SJSA1 (cell line): Measurements from ENCODE around the gene ACOT13. TPM values are rescaled to one million over a fixed set of nuclear protein-coding genes. Genes with fewer than 3 reads are reported as not detected.
"Not testable (repeated sequence)": the region's sequence is repeated elsewhere in the genome, so short reads cannot be mapped to it uniquely, and the experiment has no call there.

ENCODE experiments used
- DNase-seq, 2 experiments: peaks; one replicate each; pipeline ENCODE4 v3.0.0-alpha.2; 2015 to 2020; ENCODE audit warnings: low spot score in 2 of 2, low read depth in 1 of 2
- H3K27ac ChIP-seq: fragments of 250-450 bp; sonication (Bioruptor Pico); 2 replicates; pipeline ENCODE4 v1.5.1; 2020; ENCODE audit warnings: mild to moderate bottlenecking, moderate library complexity
- H3K27me3 ChIP-seq: fragments of 250-450 bp; sonication (Bioruptor Pico); replicated peaks from 2 replicates; pipeline ENCODE4 v1.5.1; 2020; ENCODE audit warnings: mild to moderate bottlenecking, moderate library complexity
- H3K36me3 ChIP-seq: fragments of 250-450 bp; sonication (Bioruptor Pico); 2 replicates; pipeline ENCODE4 v1.5.1; 2020; ENCODE audit warnings: mild to moderate bottlenecking
- H3K4me1 ChIP-seq: fragments of 250-450 bp; sonication (Bioruptor Pico); replicated peaks from 2 replicates; pipeline ENCODE4 v1.6.1; 2021; ENCODE audit warnings: mild to moderate bottlenecking
- H3K4me3 ChIP-seq: fragments of 250-450 bp; sonication (Bioruptor Pico); 2 replicates; pipeline ENCODE4 v1.5.1; 2020; ENCODE audit warnings: mild to moderate bottlenecking
- H3K9me3 ChIP-seq: fragments of 250-450 bp; sonication (Bioruptor Pico); replicated peaks from 2 replicates; pipeline ENCODE4 v1.5.1; 2020; ENCODE audit warnings: mild to moderate bottlenecking
- total RNA-seq: library from RNA; depleted of rRNA; stranded (reverse); fragments of >200 nt; shearing (Covaris generic); gene quantifications from 2 replicates; pipeline ENCODE4 v1.2.3, GENCODE V29; 2014

The ACOT13 gene
- total RNA-seq, 1 experiment from 2014 or later = 10.6 TPM

DNA sequence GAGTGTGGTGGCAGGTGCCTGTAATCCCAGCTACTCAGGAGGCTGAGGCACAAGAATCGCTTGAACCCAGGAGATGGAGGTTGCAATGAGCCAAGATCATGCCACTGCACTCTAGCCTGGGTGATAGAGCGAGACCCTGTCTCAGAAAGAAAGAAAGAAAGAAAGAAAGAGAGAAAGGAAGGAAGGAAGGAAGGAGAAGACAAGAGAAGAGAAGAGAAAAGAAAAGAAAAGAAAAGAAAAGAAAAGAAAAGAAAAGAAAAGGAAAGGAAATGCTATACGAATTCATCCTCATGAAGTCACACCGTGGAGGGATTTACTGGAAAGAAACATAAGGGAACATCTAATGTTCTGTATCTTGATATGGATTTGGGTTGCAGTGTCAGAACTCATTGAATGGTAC lies 67.8 kb downstream of the ACOT13 start:
- not testable (repeated sequence) for H3K27me3 ChIP-seq, H3K27ac ChIP-seq, H3K4me3 ChIP-seq, H3K4me1 ChIP-seq, H3K36me3 ChIP-seq, DNase-seq
- H3K9me3 ChIP-seq = peaks cover 10% of the 10 kb centered on the region; the same call in 1 of the 2 replicates

DNA sequence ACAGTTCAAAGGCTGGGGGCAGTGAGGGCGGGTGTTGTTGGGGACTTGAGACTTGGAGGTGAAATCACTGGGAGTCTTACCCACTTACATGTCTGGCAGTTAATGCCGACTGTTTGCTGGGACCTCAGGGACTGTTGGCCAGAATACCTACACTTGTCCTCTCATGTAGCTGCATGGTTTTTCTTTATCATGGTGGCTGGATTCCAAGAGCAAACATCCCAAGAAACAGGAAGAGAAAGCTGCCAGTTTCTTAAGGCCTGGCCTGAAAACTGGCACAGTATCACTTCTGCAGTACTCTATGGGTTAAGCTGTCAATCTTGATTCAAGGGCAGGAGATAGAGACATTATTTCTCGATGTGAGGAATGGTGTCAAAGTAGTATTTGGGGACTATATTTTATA lies 71.9 kb downstream of the ACOT13 start:
- Histone ChIP-seq H3K36me3 (no peaks in the 10 kb centered on the region), H3K9me3 (no peaks in the 10 kb centered on the region), H3K27me3 (no peaks in the 10 kb centered on the region), H3K4me1 (peaks cover 16% of the 10 kb centered on the region), H3K27ac (no peak overlapping the region), H3K4me3 (no peak overlapping the region)
- DNase-seq = no peak

DNA sequence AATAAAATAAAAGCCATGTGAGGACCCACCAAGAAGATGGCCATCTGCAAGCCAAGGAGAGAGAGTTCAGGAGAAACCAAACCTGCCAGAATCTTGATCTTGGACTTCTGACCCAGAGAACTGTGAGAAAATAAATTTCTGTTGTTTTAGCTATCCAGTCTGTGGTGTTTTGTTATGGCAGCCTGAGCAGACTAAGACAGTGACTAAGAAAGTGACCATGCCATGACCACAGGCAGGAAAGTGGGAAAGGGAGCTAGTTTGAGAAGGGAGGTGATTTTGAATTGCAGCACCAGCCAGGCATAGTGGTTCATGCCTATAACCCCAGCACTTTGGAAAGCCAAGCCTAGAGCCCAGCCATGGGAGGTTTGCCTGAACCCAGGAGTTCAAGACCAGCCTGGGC lies 74.0 kb downstream of the ACOT13 start:
- Histone ChIP-seq H3K4me3 (no peak overlapping the region), H3K4me1 (peaks cover 23% of the 10 kb centered on the region), H3K27me3 (no peaks in the 10 kb centered on the region), H3K9me3 (no peaks in the 10 kb centered on the region), H3K27ac (no peak overlapping the region), H3K36me3 (no peaks in the 10 kb centered on the region)
- DNase-seq = no peak

DNA sequence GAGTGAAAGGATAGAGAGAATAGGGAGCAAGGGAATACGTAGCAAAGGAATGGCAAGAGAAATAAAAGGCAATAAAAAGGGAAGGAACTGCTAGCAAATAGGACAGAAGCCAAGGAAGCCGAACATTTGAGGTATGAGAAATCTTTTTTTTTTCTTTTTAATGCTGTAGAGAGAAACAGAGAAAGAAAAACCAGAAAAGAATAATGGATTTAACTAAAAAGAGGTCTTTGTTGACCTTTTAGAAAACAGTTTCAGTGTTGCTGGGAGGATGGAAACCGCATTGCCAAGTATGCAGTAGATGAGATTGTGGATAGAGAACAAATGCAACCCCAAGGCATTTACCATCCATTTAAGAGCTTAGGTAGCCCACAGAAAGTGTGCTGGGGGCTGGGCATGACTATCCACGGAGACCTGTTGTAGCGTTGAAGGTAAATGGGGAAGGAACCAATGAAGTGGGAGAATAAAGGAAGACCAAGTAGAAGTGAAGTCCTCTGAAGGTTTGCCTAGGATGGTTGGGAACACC lies 75.4 kb downstream of the ACOT13 start:
- Histone ChIP-seq H3K4me1 (peaks cover 23% of the 10 kb centered on the region), H3K9me3 (no peaks in the 10 kb centered on the region), H3K4me3 (no peak overlapping the region), H3K27me3 (no peaks in the 10 kb centered on the region), H3K36me3 (no peaks in the 10 kb centered on the region), H3K27ac (peak overlapping the region; percentile 100)
- DNase-seq = no peak

DNA sequence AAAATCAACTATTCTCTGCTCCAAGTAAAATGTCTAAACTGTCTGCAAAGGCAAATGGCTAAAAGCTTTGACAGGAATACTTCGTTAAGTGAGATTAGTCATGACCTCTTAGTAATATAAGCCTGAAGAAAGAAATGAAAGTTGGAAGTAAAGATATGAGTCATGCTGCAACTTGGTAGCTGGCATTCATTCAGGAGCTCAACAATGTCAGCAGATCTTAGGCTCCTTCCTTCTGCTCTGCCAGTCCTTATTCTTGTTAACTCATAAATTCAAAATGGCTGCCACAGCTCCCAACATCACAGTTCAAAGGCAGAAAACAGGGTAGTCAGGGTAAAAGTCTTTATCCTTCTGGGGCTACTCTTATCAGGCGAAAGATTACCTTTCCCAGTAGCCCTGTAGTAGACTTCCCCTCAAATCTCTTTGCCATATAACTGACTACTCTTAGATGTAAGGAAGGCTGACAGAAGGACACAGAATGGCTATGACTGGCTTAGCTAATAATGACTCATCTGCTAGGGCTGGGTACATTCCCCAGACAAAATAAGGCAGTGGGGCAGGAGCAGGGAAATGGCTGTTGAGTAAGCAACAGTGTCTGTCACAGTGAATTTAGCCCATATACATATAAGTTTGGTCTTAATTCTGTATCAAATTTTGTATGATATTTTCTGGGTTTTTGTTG lies 76.5 kb downstream of the ACOT13 start:
- H3K4me3 ChIP-seq = no peak overlapping the region
- H3K36me3 ChIP-seq = no peaks in the 10 kb centered on the region
- H3K27ac ChIP-seq = peak overlapping the region; percentile 100
- no peaks in the 10 kb centered on the region for H3K9me3 ChIP-seq
- peak; percentile 79 to 98 for DNase-seq
- H3K27me3 ChIP-seq = no peaks in the 10 kb centered on the region
- peaks cover 23% of the 10 kb centered on the region for H3K4me1 ChIP-seq

DNA sequence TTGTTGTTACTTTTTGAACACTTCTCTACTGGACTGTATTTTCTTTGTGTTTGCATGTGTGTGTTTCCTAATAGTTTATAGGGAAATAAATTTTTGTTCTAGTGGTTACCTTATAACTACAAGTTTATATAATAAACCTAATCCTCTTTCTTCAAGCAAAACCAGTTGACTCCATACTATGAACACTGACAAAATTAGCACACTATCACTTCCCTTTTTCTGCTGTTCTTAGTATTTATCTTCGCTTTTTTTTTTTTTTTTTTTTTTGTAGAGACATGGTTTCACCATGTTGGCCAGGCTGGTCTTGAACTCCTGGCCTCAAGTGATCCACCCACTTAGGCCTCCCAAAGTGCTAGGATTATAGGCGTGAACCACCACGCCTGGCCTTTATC lies 77.1 kb downstream of the ACOT13 start:
- Histone ChIP-seq H3K4me1 (peaks cover 23% of the 10 kb centered on the region), H3K27me3 (no peaks in the 10 kb centered on the region), H3K36me3 (no peaks in the 10 kb centered on the region), H3K27ac (peak overlapping the region; percentile 100), H3K9me3 (no peaks in the 10 kb centered on the region), H3K4me3 (no peak overlapping the region)
- DNase-seq = no peak

DNA sequence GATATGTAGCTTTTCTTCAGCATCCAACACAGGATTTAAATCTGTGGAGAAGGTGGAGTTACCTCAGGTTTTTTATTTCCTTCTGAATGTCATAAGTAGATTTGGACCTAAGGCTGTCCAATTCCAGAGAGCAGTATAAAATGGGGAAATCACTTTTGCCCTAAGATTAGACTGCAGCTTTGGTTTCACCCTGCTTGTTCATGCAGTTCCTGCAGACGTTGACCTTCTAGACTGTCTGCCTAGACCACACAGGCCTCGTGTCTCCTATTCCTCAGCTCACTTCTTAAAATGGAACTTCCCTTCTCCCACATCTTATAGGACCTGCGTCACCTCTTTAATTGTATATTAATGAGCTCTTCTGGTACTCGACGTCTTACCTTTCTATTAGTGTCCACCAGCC lies 78.0 kb downstream of the ACOT13 start:
- Histone ChIP-seq H3K27me3 (no peaks in the 10 kb centered on the region), H3K4me3 (no peak overlapping the region), H3K4me1 (peaks cover 23% of the 10 kb centered on the region), H3K27ac (no peak overlapping the region), H3K36me3 (no peaks in the 10 kb centered on the region), H3K9me3 (no peaks in the 10 kb centered on the region)
- no peak for DNase-seq

DNA sequence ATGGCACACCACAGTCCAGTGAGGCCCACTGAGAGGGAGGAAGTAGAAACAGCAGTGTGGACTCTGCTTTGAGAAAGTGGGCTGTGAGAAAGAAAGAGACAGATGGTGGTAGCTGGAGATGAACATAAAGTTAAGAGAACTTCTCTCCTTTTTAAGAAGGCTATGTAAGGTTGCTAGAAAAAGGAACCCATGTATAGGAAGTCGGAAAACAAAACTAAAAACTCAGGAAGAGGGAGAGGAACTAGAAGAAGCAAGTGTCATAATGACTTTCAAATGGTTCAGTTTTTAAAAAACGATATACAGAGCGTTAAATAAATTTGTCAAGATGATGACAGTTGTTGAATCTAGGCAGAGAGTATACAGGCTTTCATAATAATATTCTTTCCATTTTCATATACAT lies 82.4 kb downstream of the ACOT13 start:
- no peak for DNase-seq
- no peaks in the 10 kb centered on the region for H3K36me3 ChIP-seq
- H3K4me3 ChIP-seq = no peak overlapping the region
- H3K27ac ChIP-seq = no peak overlapping the region
- H3K4me1 ChIP-seq = peaks cover 1% of the 10 kb centered on the region
- no peaks in the 10 kb centered on the region for H3K9me3 ChIP-seq
- H3K27me3 ChIP-seq = no peaks in the 10 kb centered on the region

DNA sequence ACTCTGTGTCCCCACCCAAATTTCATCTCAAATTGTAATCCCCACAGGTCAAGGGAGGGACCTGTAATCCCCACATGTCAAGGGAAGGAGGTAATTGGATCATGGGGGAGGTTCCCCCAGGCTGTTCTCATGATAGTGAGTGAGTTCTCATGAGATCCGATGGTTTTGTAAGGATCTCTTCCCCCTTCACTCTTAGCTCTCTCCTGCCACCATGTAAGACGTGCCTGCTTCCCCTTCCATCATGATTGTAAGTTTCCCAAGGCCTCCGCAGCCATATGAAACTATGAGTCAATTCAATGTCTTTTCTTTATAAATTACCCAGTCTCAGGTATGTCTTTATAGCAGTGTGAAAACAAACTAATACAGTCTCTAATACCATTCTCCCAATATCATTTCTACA lies 84.0 kb downstream of the ACOT13 start:
- H3K36me3 ChIP-seq, DNase-seq, H3K4me3 ChIP-seq, H3K27ac ChIP-seq, H3K27me3 ChIP-seq, H3K9me3 ChIP-seq, H3K4me1 ChIP-seq: not testable (repeated sequence)

DNA sequence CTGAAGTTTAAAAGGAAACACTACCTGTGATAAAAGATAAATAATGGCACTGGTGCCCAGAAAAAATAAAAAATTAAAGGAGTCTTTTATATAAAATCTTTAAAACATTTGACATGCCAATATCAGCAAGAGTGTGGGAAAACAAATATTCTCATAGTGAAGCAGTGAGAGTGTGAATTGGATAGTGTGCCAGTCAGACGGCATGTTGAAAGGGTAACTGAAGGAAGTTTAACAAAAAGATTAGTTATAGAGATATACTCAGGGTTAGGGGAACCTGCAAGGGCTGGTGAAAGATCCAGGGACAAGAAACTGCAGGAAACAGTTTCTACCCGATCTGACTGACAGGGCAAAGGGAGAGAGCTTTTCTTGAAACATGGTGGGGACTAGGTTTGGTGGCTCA lies 85.6 kb downstream of the ACOT13 start:
- Histone ChIP-seq H3K4me3 (no peak overlapping the region), H3K27me3 (no peaks in the 10 kb centered on the region), H3K4me1 (no peaks in the 10 kb centered on the region), H3K27ac (no peak overlapping the region), H3K36me3 (no peaks in the 10 kb centered on the region), H3K9me3 (no peaks in the 10 kb centered on the region)
- no peak for DNase-seq

DNA sequence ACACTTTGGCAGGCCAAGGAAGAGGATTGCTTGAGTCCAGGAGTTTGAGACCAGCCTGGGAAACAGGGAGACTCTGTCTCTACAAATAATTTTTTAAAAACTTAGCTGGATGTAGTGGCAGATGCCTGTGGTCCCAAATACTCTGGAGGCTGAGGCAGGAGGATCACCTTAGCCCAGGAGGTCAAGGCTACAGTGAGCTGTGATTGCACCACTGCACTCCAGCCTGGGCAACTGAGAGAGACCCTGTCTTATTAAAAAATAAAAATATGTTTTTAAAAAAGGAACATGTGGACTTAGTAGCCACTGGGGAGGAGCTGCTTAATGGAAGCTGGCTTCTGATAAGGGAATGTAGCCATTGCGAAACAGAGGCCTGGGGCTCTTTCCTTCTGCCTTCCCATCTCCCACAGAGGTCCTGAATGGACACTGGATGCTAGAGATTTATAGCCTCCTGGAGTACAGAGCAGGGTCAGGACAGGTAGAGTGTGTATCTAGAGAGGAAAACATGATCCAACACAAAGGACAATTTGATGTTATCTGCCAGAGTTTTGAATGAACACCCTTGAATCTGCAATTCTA lies 86.1 kb downstream of the ACOT13 start:
- H3K27me3 ChIP-seq = no peaks in the 10 kb centered on the region
- H3K36me3 ChIP-seq = no peaks in the 10 kb centered on the region
- H3K9me3 ChIP-seq = no peaks in the 10 kb centered on the region
- DNase-seq = no peak
- no peak overlapping the region for H3K4me3 ChIP-seq
- no peak overlapping the region for H3K27ac ChIP-seq
- H3K4me1 ChIP-seq = no peaks in the 10 kb centered on the region

DNA sequence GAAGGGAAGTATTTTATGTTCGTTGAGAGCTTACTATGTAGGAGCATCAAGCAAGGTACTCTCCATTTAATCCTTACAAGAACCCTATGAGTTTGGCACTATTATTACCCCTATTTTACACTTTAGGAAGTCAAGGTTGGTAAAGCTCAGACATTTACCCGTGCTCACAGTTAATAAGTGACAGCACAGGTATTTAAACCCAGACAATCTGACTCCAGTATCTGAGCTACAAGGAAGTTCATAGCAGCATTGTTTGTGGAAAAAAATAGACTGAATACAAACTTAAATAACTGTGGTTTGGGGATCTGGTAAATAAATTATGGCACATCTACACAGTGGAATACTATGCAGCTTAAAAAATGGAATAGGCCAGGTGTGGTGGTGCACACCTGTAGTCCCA lies 86.7 kb downstream of the ACOT13 start:
- Histone ChIP-seq H3K27me3 (no peaks in the 10 kb centered on the region), H3K36me3 (no peaks in the 10 kb centered on the region), H3K27ac (no peak overlapping the region), H3K4me3 (no peak overlapping the region), H3K4me1 (no peaks in the 10 kb centered on the region), H3K9me3 (no peaks in the 10 kb centered on the region)
- no peak for DNase-seq

DNA sequence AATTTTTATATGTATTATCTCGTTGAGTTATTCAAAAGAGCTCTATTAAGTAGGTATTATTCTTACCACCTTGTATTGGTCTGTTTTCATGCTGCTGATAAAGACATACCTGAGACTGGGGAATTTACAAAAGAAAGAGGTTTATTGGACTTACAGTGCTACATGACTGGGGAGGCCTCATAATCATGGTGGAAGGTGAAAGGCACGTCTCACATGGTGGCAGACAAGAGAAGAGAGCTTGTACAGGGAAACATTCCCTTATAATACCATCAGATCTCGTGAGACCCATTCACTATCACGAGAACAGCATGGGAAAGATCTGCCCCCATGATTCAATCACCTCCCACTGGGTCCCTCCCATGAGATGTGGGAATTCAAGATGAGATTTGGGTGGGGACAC lies 87.5 kb downstream of the ACOT13 start:
- not testable (repeated sequence) for H3K36me3 ChIP-seq, DNase-seq, H3K27ac ChIP-seq, H3K27me3 ChIP-seq, H3K9me3 ChIP-seq, H3K4me3 ChIP-seq, H3K4me1 ChIP-seq
